Measurements from ENCODE around the gene CPAMD8. TPM values are rescaled to one million over a fixed set of nuclear protein-coding genes. Genes with fewer than 3 reads are reported as not detected.

The CPAMD8 gene
- total RNA-seq, 1 experiment from 2014 or later: 3.9 TPM

DNA sequence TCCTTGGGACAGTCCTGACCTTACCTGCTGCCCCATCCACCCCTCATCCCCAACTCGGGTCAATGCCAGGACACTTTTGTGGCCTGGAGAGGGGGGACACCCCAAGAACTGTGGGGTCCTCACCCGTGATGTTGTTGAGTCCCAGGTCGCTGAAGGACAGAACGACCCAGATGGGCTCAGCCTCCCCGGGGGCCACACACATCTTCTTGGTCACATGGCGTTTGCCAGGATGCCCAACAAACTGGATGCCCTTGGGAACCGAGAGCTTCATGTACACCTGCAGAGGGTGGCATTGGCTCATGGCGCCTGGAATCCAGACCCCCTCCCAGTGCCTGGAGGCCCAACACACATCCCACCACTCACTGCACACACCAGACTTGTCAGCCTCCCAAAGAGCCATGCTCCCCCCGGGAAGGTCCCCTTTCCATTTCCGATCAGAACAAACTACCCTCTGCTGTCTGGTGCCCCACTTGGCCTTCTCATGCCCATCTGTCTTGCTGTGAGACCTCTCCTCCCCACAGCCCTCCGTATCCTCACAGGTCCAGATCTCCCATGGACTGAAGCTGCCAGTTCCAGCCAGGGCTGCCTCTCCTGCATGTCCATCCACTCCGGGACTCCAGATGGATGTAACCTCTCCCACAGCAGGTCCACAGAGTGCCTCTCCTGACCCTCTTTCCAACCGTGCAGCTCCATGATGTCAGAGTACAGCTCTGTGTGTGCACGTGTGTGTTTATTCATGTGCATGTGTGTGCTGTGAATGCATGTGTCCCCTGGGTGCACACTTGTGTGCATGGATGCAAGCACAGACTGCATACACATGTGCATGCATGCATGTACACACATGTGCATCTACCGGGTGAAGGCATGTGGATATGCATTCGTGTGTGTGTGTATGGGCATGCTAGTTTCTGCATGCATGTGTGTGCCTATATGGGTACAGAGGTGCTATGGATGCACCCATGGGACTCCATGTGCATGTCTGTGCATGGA lies 79.4 kb downstream of the CPAMD8 start:
- Histone ChIP-seq H3K9ac (ENCODE audit: low read length) (no peak overlapping the region), H3K4me3 (ENCODE audit: low read length) (no peak overlapping the region), H3K9me2 (replicated peaks; ENCODE audit: low read length) (no peaks in the 10 kb centered on the region), H3K27ac (ENCODE audit: low read length) (no peak overlapping the region), H4K20me1 (ENCODE audit: low read length) (no peaks in the 10 kb centered on the region), H3K27me3 (ENCODE audit: low read length) (no peaks in the 10 kb centered on the region), H3K36me3 (ENCODE audit: low read depth, low read length) (no peaks in the 10 kb centered on the region), H3K79me2 (ENCODE audit: low read length) (no peaks in the 10 kb centered on the region), H3K4me2 (ENCODE audit: low read length) (no peak overlapping the region), H3K4me1 (ENCODE audit: insufficient read depth, low read length) (peaks cover 10% of the 10 kb centered on the region), H2AFZ (ENCODE audit: low read length) (no peak overlapping the region), H3K9me3 (ENCODE audit: low read length) (0 out of 2 replicates have a peak, but pooled peaks cover 7% of the 10 kb centered on the region), H3F3A (ENCODE audit: low read length, unreplicated experiment) (peaks cover 3% of the 10 kb centered on the region)
- DNase-seq (no peak), ATAC-seq (no peak)
- intact Hi-C loops (cut with micrococcal nuclease): no loop called here
- POLR2A ChIA-PET (ENCODE audit: unreplicated experiment): no interaction called here
- CTCF ChIA-PET: no interaction called here
- TF ChIP-seq, protein P1, sequence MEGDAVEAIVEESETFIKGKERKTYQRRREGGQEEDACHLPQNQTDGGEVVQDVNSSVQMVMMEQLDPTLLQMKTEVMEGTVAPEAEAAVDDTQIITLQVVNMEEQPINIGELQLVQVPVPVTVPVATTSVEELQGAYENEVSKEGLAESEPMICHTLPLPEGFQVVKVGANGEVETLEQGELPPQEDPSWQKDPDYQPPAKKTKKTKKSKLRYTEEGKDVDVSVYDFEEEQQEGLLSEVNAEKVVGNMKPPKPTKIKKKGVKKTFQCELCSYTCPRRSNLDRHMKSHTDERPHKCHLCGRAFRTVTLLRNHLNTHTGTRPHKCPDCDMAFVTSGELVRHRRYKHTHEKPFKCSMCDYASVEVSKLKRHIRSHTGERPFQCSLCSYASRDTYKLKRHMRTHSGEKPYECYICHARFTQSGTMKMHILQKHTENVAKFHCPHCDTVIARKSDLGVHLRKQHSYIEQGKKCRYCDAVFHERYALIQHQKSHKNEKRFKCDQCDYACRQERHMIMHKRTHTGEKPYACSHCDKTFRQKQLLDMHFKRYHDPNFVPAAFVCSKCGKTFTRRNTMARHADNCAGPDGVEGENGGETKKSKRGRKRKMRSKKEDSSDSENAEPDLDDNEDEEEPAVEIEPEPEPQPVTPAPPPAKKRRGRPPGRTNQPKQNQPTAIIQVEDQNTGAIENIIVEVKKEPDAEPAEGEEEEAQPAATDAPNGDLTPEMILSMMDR (conservative IDR thresholded peaks at IDR 0.05; ENCODE audit: low read depth, low read length): no peak
- TF ChIP-seq EZH2phosphoT487 (IDR thresholded peaks at IDR 0.05; ENCODE audit: borderline replicate concordance, low read length) (no peak), EZH2 (IDR thresholded peaks at IDR 0.05; ENCODE audit: low read length, unreplicated experiment) (no peak)
- no TSS peak for BruUV-seq (replicated peaks)

DNA sequence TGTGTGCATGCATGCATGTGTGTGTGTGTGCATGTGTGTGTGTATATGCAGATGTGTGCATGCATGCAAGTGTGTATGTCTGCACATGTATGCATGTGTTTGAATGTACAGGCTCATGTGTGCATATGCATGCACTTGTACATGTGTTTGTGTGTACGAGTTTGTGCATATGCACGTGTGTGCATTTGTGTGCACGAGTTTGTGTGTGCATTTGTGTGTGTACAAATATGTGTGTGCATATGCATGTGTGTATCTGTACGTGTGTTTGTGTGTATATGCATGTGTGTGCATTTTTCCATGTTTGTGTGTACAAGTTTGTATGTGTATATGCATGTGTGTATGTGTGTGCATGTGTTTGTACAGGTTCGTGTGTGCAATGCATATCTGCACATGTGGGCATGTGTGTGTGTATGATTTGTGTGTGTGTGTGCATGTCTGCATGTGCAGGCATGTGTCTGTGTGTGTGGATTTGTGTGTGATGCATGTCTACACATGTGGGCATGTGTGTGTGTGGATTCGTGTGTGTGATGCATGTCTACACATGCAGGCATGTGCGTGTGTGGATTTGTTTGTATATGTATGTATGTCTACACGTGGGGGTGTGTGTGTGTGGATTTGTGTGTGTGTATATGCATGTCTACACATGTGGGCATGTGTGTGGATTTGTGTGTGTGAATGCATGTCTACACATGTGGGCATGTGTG lies 80.7 kb downstream of the CPAMD8 start:
- ATAC-seq (no peak), DNase-seq (no peak)

More for the DNA sequence above, 80.7 kb downstream of the CPAMD8 start:
- H3K36me3 ChIP-seq (ENCODE audit: low read depth, low read length): no peaks in the 10 kb centered on the region
- intact Hi-C loops (cut with micrococcal nuclease): no loop called here
- peaks cover 1% of the 10 kb centered on the region; the same call in 1 of the 2 replicates for H3K4me1 ChIP-seq (ENCODE audit: insufficient read depth, low read length)
- H3K79me2 ChIP-seq (ENCODE audit: low read length): no peaks in the 10 kb centered on the region
- H3K27ac ChIP-seq (ENCODE audit: low read length): no peak overlapping the region
- no peak overlapping the region for H2AFZ ChIP-seq (ENCODE audit: low read length)
- no peaks in the 10 kb centered on the region for H4K20me1 ChIP-seq (ENCODE audit: low read length)
- H3K27me3 ChIP-seq (ENCODE audit: low read length): no peaks in the 10 kb centered on the region
- CTCF ChIA-PET: no interaction called here
- no peak overlapping the region for H3K4me2 ChIP-seq (ENCODE audit: low read length)
- H3F3A ChIP-seq (ENCODE audit: low read length, unreplicated experiment): peaks cover 3% of the 10 kb centered on the region
- no peak overlapping the region for H3K9ac ChIP-seq (ENCODE audit: low read length)
- no peak overlapping the region for H3K4me3 ChIP-seq (ENCODE audit: low read length)
- POLR2A ChIA-PET (ENCODE audit: unreplicated experiment): no interaction called here
- TF ChIP-seq, protein P1 (conservative IDR thresholded peaks at IDR 0.05; ENCODE audit: low read depth, low read length): no peak
- TF ChIP-seq EZH2 (IDR thresholded peaks at IDR 0.05; ENCODE audit: low read length, unreplicated experiment): no peak
- TF ChIP-seq EZH2phosphoT487 (IDR thresholded peaks at IDR 0.05; ENCODE audit: borderline replicate concordance, low read length): no peak
- no peaks in the 10 kb centered on the region for H3K9me2 ChIP-seq (replicated peaks; ENCODE audit: low read length)
- BruUV-seq (replicated peaks): no TSS peak
- H3K9me3 ChIP-seq (ENCODE audit: low read length): 0 out of 2 replicates have a peak, but pooled peaks cover 7% of the 10 kb centered on the region

All from PC-3 (cell line).